GM18519 (cell line): ENCODE data around the gene HOOK2.

Experiments used
- ATAC-seq: cut with Tn5 transposase; IDR thresholded peaks from one replicate; pipeline ENCODE4 v1.9.1; 2021; ENCODE audit warnings: mild to moderate bottlenecking, moderate library complexity; ENCODE audit not compliant: unreplicated experiment, low FRiP score

HOOK2 gene

GRCh38 chr19:12783849-12784393, 8.6 kb upstream of the HOOK2 start:
- no peak for ATAC-seq

GRCh38 chr19:12783291-12783848, 8.0 kb upstream of the HOOK2 start:
- no peak for ATAC-seq

- ATAC-seq: no peak
Measured at GRCh38 chr19:12782424-12783290, 7.3 kb upstream of the HOOK2 start.

GRCh38 chr19:12782174-12782423, 6.7 kb upstream of the HOOK2 start:
- no peak for ATAC-seq

- ATAC-seq: no peak
Measured at GRCh38 chr19:12779162-12779993, 4.0 kb upstream of the HOOK2 start.

- ATAC-seq: no peak
Measured at GRCh38 chr19:12778905-12779161, 3.5 kb upstream of the HOOK2 start.

- no peak for ATAC-seq
Measured at GRCh38 chr19:12778017-12778904, 2.9 kb upstream of the HOOK2 start.

- ATAC-seq: no peak
Measured at GRCh38 chr19:12777217-12778016, 2.1 kb upstream of the HOOK2 start.

- no peak for ATAC-seq
Measured at GRCh38 chr19:12773571-12773970, 1.8 kb downstream of the HOOK2 start.

- no peak for ATAC-seq
Measured at GRCh38 chr19:12772323-12772722, 3.0 kb downstream of the HOOK2 start.

- ATAC-seq: no peak
Measured at GRCh38 chr19:12770922-12771321, 4.4 kb downstream of the HOOK2 start.

GRCh38 chr19:12769689-12770088, 5.7 kb downstream of the HOOK2 start:
- ATAC-seq: no peak

- ATAC-seq: no peak
Measured at GRCh38 chr19:12767666-12768065, 7.7 kb downstream of the HOOK2 start.

- no peak for ATAC-seq
Measured at GRCh38 chr19:12767150-12767549, 8.2 kb downstream of the HOOK2 start.

GRCh38 chr19:12766051-12766521, 9.3 kb downstream of the HOOK2 start:
- no peak for ATAC-seq

GRCh38 chr19:12764698-12765097, 10.7 kb downstream of the HOOK2 start:
- no peak for ATAC-seq

- ATAC-seq: no peak
Measured at GRCh38 chr19:12763100-12763499, 12.3 kb downstream of the HOOK2 start.

GRCh38 chr19:12759686-12760085, 15.7 kb downstream of the HOOK2 start:
- no peak for ATAC-seq

GRCh38 chr19:12757544-12758274, 17.6 kb downstream of the HOOK2 start:
- ATAC-seq: no peak
